Activated naive CD8-positive, alpha-beta T cell treated with anti-CD3 and anti-CD28 coated beads, Interleukin-2, amount 50 U/mL, for 24 hours (primary cell): ENCODE data around the gene SYVN1.
A peak's percentile ranks its signal among the peaks of the same experiment; 100 is the strongest.
"Not testable (repeated sequence)": the region's sequence is repeated elsewhere in the genome, so short reads cannot be mapped to it uniquely, and the experiment has no call there.

ENCODE experiments used
- ATAC-seq: fragments of 150-1000 bp; cut with Tn5 transposase; one replicate; pipeline ENCODE4 v1.10.0; 2021
- DNase-seq: peaks from one replicate; pipeline ENCODE4 v3.0.0; 2021
- H3K27ac Mint-ChIP-seq: one replicate; pipeline ENCODE4 v1.8.0; 2021; ENCODE audit warnings: mild to moderate bottlenecking, mixed read lengths
- H3K27me3 Mint-ChIP-seq: one replicate; pipeline ENCODE4 v1.8.0; 2021; ENCODE audit warnings: mixed read lengths
- H3K36me3 Mint-ChIP-seq: one replicate; pipeline ENCODE4 v1.8.0; 2021; ENCODE audit warnings: low read depth, mixed read lengths
- H3K4me1 Mint-ChIP-seq: one replicate; pipeline ENCODE4 v1.8.0; 2021; ENCODE audit warnings: mixed read lengths
- H3K4me3 Mint-ChIP-seq: one replicate; pipeline ENCODE4 v1.8.0; 2021; ENCODE audit warnings: mild to moderate bottlenecking, moderate library complexity, mixed read lengths
- H3K9me3 Mint-ChIP-seq: one replicate; pipeline ENCODE4 v1.8.0; 2021; ENCODE audit warnings: mixed read lengths

Gene SYVN1

DNA sequence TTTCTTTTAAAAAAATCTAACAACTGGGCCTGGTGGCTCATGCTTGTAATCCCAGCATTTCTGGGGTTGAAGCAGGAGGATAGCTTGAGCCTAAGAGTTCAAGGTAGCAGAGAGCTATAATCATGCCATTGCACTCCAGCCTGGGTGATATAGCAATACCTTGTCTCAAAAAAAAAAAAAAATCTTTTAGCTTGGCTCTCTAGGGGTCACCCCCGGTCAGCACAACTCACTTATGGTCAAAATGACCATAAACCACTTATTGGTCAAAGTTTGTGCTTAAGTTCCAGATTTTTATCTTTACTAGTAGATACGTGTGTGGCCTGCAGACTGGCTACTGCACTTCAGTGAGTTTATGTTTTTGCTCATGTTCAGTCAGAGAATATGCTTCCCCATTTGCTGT lies 29.4 kb upstream of the SYVN1 start:
- Mint-ChIP-seq H3K36me3 (no peaks in the 10 kb centered on the region), H3K9me3 (no peaks in the 10 kb centered on the region), H3K27me3 (no peaks in the 10 kb centered on the region), H3K27ac (no peak overlapping the region), H3K4me1 (peaks cover 4% of the 10 kb centered on the region), H3K4me3 (no peak overlapping the region)
- ATAC-seq (no peak), DNase-seq (no peak)

DNA sequence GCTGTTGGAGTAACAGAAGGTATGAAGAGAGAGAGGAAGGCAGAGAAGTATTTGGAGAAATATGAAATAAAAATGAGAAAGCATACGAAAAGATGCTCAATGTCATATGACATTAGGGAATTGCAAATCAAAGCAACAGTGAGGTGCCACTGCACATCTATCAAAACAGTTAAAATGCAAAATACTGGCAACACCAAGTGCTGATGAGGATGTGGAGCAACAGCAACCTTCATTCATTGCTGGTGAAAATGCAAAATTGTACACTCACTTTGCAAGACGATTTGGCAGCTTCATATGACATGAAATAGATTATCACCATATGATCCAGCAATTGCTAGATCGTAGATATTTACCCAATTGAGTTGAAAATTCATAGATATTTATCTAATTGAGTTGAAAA lies 26.3 kb upstream of the SYVN1 start:
- no peaks in the 10 kb centered on the region for H3K4me1 Mint-ChIP-seq
- ATAC-seq: no peak
- H3K9me3 Mint-ChIP-seq: no peaks in the 10 kb centered on the region
- H3K27ac Mint-ChIP-seq: no peak overlapping the region
- no peak overlapping the region for H3K4me3 Mint-ChIP-seq
- no peak for DNase-seq
- H3K27me3 Mint-ChIP-seq: no peaks in the 10 kb centered on the region
- no peaks in the 10 kb centered on the region for H3K36me3 Mint-ChIP-seq

DNA sequence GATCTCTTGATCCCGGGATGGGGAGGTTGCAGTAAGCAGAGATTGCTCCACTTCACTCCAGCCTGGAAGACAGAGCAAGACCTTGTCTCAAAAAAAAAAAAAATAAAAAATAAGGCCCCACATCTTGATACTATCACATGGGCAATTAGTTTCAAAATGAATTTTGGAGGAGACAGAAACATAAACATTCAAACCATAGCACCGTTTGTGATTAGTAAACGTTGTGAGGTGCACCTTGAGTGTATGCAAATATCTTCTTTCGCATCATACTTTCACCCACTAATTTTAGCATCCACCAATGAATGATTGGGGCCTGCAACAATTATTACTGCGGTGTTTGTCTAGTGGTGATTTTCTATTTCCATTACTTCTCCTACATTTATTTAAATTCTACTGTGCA lies 24.7 kb upstream of the SYVN1 start:
- Mint-ChIP-seq H3K9me3 (no peaks in the 10 kb centered on the region), H3K4me1 (no peaks in the 10 kb centered on the region), H3K27ac (no peak overlapping the region), H3K36me3 (no peaks in the 10 kb centered on the region), H3K4me3 (no peak overlapping the region), H3K27me3 (no peaks in the 10 kb centered on the region)
- ATAC-seq: no peak
- no peak for DNase-seq

DNA sequence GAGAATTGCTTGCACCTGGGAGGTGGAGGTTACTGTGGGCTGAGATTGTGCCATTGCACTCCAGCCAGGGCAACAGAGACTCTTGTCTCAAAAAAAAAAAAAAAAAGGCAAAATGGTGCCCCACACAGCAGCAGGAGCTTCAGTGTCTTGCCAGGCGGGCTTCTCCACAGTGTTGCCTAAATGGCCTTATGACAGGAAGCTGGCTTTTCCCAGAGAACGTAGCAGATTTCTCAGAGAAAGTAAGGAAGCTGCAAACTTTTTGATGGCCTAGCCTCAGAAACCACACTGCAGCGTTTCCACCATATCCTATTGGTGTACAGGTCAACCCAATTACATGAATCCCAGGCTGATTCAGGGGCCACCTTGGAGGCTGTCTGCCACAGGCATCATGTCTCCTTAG lies 23.0 kb upstream of the SYVN1 start:
- Mint-ChIP-seq H3K4me3 (no peak overlapping the region), H3K27ac (no peak overlapping the region), H3K4me1 (no peaks in the 10 kb centered on the region), H3K36me3 (no peaks in the 10 kb centered on the region), H3K27me3 (peaks cover 2% of the 10 kb centered on the region), H3K9me3 (no peaks in the 10 kb centered on the region)
- DNase-seq (no peak), ATAC-seq (no peak)

DNA sequence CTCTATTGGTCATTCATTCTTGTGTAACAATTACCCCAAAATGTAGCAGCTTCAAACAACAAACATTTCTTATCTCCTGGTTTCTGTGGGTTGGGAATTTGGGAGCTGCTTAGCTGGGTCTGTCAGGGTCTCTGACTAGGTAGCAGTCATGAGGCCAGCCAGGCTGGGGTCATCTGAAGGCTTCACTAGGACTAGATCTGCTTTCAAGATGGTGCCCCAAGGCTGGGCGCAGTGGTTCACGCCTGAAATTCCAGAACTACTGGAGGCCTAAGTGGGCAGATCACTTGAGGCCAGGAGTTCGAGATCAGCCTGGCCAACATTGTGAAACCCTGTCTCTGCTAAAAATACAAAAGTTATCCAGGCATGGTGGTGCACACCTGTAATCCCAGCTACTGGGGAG lies 22.6 kb upstream of the SYVN1 start:
- DNase-seq (no peak), ATAC-seq (no peak)
- no peaks in the 10 kb centered on the region for H3K9me3 Mint-ChIP-seq
- peaks cover 2% of the 10 kb centered on the region for H3K27me3 Mint-ChIP-seq
- no peak overlapping the region for H3K4me3 Mint-ChIP-seq
- H3K36me3 Mint-ChIP-seq: no peaks in the 10 kb centered on the region
- peaks cover 2% of the 10 kb centered on the region for H3K4me1 Mint-ChIP-seq
- no peak overlapping the region for H3K27ac Mint-ChIP-seq

DNA sequence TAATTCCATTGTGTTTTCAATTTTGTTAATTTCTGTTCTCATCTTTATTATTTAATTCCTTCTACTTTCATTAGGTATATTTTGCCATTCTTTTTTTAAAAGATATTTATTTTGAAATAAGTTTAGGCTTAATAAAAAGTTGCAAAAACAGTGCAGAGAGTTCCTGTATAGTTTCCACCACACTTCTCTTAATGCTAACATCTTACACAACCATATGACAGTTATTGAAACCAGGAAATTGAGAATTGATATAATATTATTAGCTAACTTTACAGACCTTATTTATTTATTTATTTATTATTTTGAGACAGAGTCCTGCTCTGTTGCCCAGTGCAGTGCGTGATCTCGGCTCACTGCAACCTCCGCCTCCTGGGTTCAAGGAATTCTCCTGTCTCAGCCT lies 21.9 kb upstream of the SYVN1 start:
- H3K9me3 Mint-ChIP-seq: no peaks in the 10 kb centered on the region
- no peak for DNase-seq
- H3K27me3 Mint-ChIP-seq: peaks cover 3% of the 10 kb centered on the region
- H3K36me3 Mint-ChIP-seq: no peaks in the 10 kb centered on the region
- H3K4me1 Mint-ChIP-seq: peaks cover 3% of the 10 kb centered on the region
- ATAC-seq: no peak
- no peak overlapping the region for H3K27ac Mint-ChIP-seq
- H3K4me3 Mint-ChIP-seq: no peak overlapping the region

DNA sequence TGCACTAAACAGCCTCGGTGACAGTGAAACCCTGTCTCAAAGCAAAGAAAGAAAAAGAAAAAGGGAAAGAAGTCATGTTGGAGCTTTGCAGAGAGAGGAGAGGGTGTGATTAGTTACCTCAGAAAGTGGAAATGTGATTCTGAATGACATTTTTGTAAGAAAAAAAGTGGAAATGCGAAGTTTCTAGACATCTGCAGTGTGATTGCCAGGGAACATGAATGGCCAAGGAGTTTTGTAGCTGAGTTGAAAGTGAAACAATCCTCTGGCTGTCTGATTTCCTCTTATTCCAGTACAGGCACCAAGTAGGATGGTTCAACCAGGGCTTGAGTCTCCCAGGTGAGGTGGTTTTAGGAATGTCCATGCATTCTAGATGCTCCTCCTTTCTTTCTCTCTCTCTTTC lies 17.8 kb upstream of the SYVN1 start:
- H3K36me3 Mint-ChIP-seq: no peaks in the 10 kb centered on the region
- ATAC-seq (no peak), DNase-seq (no peak)
- H3K4me3 Mint-ChIP-seq: no peak overlapping the region
- H3K27ac Mint-ChIP-seq: no peak overlapping the region
- H3K9me3 Mint-ChIP-seq: no peaks in the 10 kb centered on the region
- peaks cover 5% of the 10 kb centered on the region for H3K27me3 Mint-ChIP-seq
- peaks cover 11% of the 10 kb centered on the region for H3K4me1 Mint-ChIP-seq

DNA sequence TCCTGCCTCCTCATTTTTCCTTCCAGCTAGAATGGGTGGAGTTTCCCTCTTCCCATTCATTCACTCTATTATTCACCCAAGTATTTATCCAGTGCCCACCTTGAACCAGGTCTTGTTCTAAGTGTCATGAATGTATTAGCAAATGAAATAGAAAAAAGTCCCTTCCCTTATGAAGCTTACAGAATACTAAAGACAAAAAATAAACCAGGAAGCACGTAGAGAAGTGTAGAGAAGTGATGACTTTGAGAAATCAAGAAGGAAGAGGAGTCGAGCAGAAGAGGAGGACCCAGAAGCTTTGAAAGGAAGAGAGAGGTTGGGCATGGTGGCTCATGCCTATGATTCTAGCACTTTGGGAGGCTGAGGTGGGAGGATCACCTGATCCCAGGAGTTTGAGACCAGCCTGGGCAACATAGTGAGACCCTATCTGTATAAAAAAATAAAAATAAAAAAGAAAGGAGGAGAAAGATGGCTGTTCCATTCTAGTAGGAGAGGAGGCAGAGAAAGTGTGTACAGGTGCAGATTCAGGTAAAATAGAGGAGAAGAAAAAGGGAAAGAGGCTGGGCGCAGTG lies 17.1 kb upstream of the SYVN1 start:
- H3K36me3 Mint-ChIP-seq: no peaks in the 10 kb centered on the region
- ATAC-seq: no peak
- no peak overlapping the region for H3K27ac Mint-ChIP-seq
- H3K9me3 Mint-ChIP-seq: no peaks in the 10 kb centered on the region
- no peak overlapping the region for H3K4me3 Mint-ChIP-seq
- H3K27me3 Mint-ChIP-seq: peaks cover 5% of the 10 kb centered on the region
- peaks cover 11% of the 10 kb centered on the region for H3K4me1 Mint-ChIP-seq
- DNase-seq: no peak

DNA sequence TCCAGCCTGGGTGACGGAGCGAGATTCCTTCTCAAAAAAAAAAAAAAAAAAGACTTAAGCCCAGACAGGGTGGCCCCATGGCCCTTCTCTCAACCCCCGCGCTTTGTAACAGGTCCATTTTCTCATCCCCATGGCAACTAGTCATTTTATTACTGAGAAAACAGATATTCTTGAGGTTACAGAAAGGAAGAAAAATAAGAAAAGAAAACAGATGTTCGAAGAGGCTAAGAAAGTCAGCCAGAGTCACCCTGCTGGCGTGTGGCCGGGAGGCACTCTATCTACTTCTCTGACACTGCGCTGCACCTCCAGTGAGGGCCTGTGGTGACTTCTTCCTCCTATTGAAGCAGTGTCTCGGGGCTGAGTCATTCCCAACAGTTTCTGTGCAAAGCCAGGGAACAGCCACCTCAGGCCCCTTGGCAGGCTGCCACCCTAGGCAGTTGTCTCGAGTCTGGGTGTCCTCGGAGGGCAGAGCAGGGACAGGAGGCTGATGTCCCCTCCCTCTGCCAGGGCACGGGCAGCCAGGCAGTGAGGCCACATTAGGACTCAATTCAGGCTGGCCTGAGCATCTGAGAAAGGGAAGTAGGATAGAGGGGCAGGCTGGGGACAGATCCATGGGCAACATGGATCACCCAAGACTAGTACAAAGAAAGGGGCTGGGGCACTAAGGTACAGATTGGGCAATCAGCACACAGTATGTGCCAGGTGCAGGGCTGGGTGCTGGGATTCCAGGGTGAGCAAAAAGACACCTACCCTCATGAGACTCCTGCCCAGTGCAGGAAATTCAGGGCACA lies 16.4 kb upstream of the SYVN1 start:
- Mint-ChIP-seq H3K36me3 (no peaks in the 10 kb centered on the region), H3K4me1 (peaks cover 16% of the 10 kb centered on the region), H3K4me3 (no peak overlapping the region), H3K27me3 (peaks cover 5% of the 10 kb centered on the region), H3K9me3 (no peaks in the 10 kb centered on the region), H3K27ac (no peak overlapping the region)
- ATAC-seq: peak; percentile 91
- peak; percentile 38 for DNase-seq

DNA sequence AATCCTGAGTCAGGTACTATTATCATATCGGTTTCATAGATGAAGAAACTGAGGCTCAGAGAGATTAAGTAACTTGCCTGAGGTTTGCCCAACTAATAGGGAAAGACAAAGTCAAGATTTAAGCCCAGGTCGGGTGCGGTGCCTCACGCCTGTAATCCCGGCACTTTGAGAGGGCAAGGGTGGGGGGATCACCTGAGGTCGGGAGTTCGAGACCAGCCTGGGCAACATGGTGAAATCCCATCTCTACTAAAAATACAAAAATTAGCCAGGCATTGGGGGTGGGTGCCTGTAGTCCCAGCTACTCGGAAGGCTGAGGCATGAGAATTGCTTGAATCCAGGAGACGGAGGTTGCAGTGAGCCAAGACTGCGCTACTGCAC lies 15.8 kb upstream of the SYVN1 start:
- H3K27ac Mint-ChIP-seq, H3K27me3 Mint-ChIP-seq, H3K36me3 Mint-ChIP-seq, ATAC-seq, DNase-seq, H3K4me3 Mint-ChIP-seq, H3K9me3 Mint-ChIP-seq: not testable (repeated sequence)
- peaks cover 16% of the 10 kb centered on the region for H3K4me1 Mint-ChIP-seq

DNA sequence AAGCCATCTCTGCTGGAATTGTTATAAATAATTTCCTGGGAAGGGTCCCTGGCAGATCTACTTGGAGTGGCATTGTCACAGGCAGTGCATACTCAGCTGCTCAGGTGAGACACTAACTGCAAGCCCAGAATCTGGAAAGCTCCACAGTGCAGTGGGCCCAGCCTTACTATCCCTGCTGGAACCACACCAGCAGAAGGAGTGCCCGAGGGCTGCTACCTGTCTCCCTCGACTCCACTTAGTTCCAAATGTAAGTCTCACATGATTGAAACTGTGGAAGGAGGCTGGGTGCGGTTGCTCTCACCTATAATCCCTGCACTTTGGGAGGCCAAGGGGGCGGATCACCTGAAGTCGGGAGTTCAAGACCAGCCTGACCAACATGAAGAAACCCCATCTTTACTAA lies 14.3 kb upstream of the SYVN1 start:
- peaks cover 8% of the 10 kb centered on the region for H3K27me3 Mint-ChIP-seq
- no peaks in the 10 kb centered on the region for H3K9me3 Mint-ChIP-seq
- peaks cover 16% of the 10 kb centered on the region for H3K4me1 Mint-ChIP-seq
- H3K4me3 Mint-ChIP-seq: no peak overlapping the region
- no peak overlapping the region for H3K27ac Mint-ChIP-seq
- no peaks in the 10 kb centered on the region for H3K36me3 Mint-ChIP-seq
- ATAC-seq (no peak), DNase-seq (no peak)

DNA sequence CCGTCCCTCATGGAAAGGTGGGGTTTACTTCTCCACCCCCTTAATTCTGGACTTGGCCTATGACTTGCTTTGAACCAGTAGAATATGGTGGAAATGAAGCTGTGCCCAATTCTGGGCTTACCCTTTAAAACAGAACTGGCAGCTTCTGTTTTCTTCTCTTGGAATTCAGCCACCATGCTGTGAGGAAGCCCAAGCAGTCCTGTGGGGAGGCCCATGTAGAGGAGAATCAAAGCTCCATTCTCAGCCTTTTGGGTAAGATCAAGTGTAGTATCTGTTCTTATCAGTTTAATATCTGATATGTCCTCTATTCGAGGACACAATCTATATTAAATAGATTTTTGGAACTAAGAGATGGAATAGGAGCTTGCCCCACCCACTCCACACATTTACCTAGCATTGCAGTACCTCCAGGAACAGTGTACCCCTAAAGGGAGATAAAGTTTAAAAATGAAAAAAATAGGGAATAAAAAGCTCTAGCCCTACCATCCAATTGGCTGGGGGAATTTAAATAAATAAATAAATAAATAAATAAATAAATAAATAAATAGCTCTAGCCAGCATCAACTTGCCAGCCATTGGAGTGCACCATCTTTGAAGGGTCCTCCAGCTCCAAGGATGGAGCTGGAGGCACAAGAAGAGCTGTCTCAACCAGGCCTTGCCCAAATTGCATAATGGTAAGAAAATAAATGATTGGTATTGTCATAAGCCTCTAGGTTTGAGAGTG lies 13.2 kb upstream of the SYVN1 start:
- Mint-ChIP-seq H3K4me3 (no peak overlapping the region), H3K36me3 (no peaks in the 10 kb centered on the region), H3K4me1 (peaks cover 16% of the 10 kb centered on the region), H3K27me3 (peaks cover 6% of the 10 kb centered on the region), H3K27ac (no peak overlapping the region), H3K9me3 (no peaks in the 10 kb centered on the region)
- DNase-seq (no peak), ATAC-seq (no peak)

DNA sequence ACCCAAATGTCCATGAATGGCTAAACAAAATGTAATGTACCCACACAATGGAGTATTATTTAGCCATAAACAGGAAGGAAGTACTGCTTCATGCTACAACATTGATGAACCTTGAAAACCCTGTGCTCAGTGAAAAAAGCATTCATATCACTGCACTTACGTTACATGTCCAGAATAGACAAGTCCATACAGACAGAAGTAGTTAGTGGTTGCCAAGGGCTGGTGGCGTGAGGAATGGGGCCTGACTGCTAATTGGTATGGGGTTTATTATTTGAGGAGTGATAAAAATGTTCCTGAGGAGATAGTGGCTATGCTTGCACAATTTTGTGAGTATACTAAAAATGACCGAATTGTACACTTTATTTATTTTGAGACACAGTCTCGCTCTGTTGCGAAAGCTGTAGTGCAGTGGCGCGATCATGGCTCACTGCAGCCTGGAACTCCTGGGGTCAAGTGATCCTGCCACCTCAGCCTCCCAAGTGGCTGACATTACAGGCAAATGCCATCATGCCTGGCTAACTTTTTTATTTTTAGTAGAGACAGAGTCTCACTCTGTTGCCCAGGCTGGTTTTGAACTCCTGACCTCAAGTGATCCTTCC lies 7.7 kb upstream of the SYVN1 start:
- Mint-ChIP-seq H3K9me3 (no peaks in the 10 kb centered on the region), H3K27me3 (peaks cover 2% of the 10 kb centered on the region), H3K4me1 (peaks cover 5% of the 10 kb centered on the region), H3K36me3 (no peaks in the 10 kb centered on the region), H3K4me3 (no peak overlapping the region), H3K27ac (no peak overlapping the region)
- DNase-seq: no peak
- ATAC-seq: no peak

DNA sequence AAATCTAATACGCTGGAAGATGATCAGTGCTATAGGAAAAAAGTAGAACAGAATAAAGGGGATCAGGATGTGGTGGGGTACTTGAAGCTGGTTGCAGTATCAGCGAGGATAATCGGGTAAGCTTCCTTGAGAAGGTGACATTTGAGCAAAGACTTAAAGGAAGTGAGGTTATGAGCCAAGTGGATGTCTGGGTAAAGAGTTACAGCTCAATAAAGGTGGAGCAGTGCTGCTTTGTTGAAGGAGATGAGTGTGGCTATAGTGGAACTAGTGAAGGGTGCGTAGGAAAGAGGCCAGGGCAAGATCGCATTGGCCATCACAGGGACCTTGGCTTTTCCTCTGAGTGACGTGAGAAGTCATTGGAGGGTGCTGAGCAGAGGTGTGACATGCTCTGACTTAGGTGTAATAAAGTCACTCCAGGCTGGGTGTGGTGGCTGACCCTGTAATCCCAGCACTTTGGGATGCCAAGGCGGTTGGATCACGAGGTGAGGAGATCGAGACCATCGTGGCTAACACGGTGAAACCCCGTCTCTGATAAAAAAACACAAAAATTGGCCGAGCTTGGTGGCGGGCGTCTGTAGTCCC lies 2.3 kb upstream of the SYVN1 start:
- Mint-ChIP-seq H3K27ac (peak overlapping the region; percentile 81), H3K27me3 (no peaks in the 10 kb centered on the region), H3K9me3 (no peaks in the 10 kb centered on the region), H3K36me3 (peaks cover 7% of the 10 kb centered on the region), H3K4me3 (peak overlapping the region; percentile 96), H3K4me1 (peaks cover 29% of the 10 kb centered on the region)
- no peak for ATAC-seq
- DNase-seq: no peak
